K562 (cell line): ENCODE results near the gene ARHGEF40.

Source experiments
- CC2D1A ChIP-seq: fragments of 450-650 bp; IDR thresholded peaks from 2 replicates; pipeline ENCODE4 v1.6.1; 2017; ENCODE audit warnings: mild to moderate bottlenecking
- JUN ChIP-seq, 2 experiments: sonication (generic) in 1 of 2; formaldehyde crosslinking in 1 of 2; IDR thresholded peaks; 2 replicates each; pipeline versions ENCODE4 v1.6.1 to v1.8.0; 2012 to 2022; ENCODE audit warnings: borderline replicate concordance in 2 of 2, mild to moderate bottlenecking in 2 of 2, improper control_type of control experiment in 1 of 2, low read depth in 1 of 2, low read length in 1 of 2, missing genetic modification reagents in 1 of 2
- MAFF ChIP-seq: IDR thresholded peaks from 2 replicates; pipeline ENCODE4 v1.6.1; 2012; ENCODE audit warnings: low read length, improper control_type of control experiment
- PHF8 ChIP-seq: fragments of 200-600 bp; sonication (generic); IDR thresholded peaks from 2 replicates; pipeline ENCODE4 v1.6.1; 2012; ENCODE audit warnings: mixed run types, mild to moderate bottlenecking, inconsistent platforms, low read length, moderate library complexity, borderline replicate concordance
- POLR3G ChIP-seq: IDR thresholded peaks from 2 replicates; pipeline ENCODE4 v1.6.1; 2011; ENCODE audit not compliant: insufficient read length, insufficient replicate concordance; ENCODE audit errors: extremely low read depth
- ZNF274 ChIP-seq: IDR thresholded peaks from 2 replicates; pipeline ENCODE4 v1.6.1; 2011; ENCODE audit warnings: low read depth, mild to moderate bottlenecking, low read length, moderate library complexity, borderline replicate concordance
- TF ChIP-seq, protein P1 (sequence below): fragments of 450-650 bp; IDR thresholded peaks from 2 replicates; pipeline ENCODE4 v1.6.1; 2014; ENCODE audit warnings: low read depth, mild to moderate bottlenecking, moderate library complexity, borderline replicate concordance
- TF ChIP-seq, protein P2 (sequence below): sonication (generic); formaldehyde crosslinking; IDR thresholded peaks from 2 replicates; pipeline ENCODE4 v1.9.0; 2022; ENCODE audit warnings: mild to moderate bottlenecking, missing genetic modification reagents
- TF ChIP-seq, protein P3 (sequence below), 3 experiments: IDR thresholded peaks in 2 of 3; conservative IDR thresholded peaks in 1 of 3; 2 replicates each; pipeline ENCODE4 v1.5.1; 2011 to 2012; ENCODE audit warnings: low read length in 3 of 3, mild to moderate bottlenecking in 3 of 3, control low read depth in 2 of 3, improper control_type of control experiment in 1 of 3, inconsistent platforms in 1 of 3, low read depth in 1 of 3, mixed read lengths in 1 of 3, moderate library complexity in 1 of 3; ENCODE audit not compliant: insufficient read depth in 2 of 3
- TF ChIP-seq, protein P4 (sequence below): sonication (generic); formaldehyde crosslinking; IDR thresholded peaks from 2 replicates; pipeline ENCODE4 v1.8.1; 2023; ENCODE audit warnings: mild to moderate bottlenecking, missing genetic modification reagents

DNA sequence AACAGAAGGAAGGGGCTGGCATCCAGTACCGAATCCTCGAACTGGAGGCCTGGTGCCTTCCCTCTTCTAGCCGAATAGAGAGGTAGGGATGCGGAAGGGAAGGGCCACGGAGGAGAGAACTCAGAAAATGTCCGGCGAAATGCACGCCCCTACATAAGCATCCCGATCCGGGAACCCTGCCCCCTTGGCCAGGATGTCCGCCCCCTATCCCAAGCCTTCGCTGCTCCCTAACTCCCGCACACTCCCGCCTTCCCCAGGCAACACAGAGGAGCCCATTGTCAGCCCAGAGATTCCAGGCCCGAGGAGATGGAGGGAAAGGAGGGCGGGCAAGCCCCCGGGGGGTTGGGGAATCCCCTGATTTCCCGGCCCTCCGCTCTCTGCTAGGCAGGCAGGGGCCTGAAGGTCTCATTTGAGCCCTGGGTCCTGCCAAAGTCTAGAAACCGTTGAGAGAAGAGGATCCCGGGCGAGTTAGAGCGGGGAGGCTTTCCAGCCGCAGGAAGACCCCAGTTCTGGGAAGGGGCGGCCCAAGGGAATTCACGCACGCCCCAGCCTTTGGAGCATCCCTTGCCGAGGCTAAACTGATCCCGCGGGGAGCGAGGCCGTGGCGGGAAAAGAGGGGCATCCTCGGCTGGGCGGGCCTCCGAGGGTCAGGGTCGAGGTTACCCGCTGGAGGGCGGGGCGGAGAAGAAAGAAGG is 569 bp upstream of the ARHGEF40 start:
- TF ChIP-seq POLR3G = no peak
- TF ChIP-seq CC2D1A = no peak
- TF ChIP-seq JUN (IDR thresholded peaks at IDR 0.05; ENCODE audit: borderline replicate concordance, low read depth, low read length) = no peak
- TF ChIP-seq JUN (CRISPR knock-in tag; IDR thresholded peaks at IDR 0.05; ENCODE audit: borderline replicate concordance) = no peak
- TF ChIP-seq ZNF274 = no peak
- no peak for TF ChIP-seq PHF8
- TF ChIP-seq, protein P1, sequence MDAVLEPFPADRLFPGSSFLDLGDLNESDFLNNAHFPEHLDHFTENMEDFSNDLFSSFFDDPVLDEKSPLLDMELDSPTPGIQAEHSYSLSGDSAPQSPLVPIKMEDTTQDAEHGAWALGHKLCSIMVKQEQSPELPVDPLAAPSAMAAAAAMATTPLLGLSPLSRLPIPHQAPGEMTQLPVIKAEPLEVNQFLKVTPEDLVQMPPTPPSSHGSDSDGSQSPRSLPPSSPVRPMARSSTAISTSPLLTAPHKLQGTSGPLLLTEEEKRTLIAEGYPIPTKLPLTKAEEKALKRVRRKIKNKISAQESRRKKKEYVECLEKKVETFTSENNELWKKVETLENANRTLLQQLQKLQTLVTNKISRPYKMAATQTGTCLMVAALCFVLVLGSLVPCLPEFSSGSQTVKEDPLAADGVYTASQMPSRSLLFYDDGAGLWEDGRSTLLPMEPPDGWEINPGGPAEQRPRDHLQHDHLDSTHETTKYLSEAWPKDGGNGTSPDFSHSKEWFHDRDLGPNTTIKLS = no peak
- TF ChIP-seq MAFF = no peak
- TF ChIP-seq, protein P2, sequence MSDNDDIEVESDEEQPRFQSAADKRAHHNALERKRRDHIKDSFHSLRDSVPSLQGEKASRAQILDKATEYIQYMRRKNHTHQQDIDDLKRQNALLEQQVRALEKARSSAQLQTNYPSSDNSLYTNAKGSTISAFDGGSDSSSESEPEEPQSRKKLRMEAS = no peak
- TF ChIP-seq, protein P3, sequence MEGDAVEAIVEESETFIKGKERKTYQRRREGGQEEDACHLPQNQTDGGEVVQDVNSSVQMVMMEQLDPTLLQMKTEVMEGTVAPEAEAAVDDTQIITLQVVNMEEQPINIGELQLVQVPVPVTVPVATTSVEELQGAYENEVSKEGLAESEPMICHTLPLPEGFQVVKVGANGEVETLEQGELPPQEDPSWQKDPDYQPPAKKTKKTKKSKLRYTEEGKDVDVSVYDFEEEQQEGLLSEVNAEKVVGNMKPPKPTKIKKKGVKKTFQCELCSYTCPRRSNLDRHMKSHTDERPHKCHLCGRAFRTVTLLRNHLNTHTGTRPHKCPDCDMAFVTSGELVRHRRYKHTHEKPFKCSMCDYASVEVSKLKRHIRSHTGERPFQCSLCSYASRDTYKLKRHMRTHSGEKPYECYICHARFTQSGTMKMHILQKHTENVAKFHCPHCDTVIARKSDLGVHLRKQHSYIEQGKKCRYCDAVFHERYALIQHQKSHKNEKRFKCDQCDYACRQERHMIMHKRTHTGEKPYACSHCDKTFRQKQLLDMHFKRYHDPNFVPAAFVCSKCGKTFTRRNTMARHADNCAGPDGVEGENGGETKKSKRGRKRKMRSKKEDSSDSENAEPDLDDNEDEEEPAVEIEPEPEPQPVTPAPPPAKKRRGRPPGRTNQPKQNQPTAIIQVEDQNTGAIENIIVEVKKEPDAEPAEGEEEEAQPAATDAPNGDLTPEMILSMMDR (IDR thresholded peaks at IDR 0.05 in 2 of 3, conservative IDR thresholded peaks at IDR 0.05 in 1 of 3; ENCODE audit: insufficient read depth in 2 of 3, low read depth in 1 of 3, low read length in 3 of 3) = no peak
- TF ChIP-seq, protein P4, sequence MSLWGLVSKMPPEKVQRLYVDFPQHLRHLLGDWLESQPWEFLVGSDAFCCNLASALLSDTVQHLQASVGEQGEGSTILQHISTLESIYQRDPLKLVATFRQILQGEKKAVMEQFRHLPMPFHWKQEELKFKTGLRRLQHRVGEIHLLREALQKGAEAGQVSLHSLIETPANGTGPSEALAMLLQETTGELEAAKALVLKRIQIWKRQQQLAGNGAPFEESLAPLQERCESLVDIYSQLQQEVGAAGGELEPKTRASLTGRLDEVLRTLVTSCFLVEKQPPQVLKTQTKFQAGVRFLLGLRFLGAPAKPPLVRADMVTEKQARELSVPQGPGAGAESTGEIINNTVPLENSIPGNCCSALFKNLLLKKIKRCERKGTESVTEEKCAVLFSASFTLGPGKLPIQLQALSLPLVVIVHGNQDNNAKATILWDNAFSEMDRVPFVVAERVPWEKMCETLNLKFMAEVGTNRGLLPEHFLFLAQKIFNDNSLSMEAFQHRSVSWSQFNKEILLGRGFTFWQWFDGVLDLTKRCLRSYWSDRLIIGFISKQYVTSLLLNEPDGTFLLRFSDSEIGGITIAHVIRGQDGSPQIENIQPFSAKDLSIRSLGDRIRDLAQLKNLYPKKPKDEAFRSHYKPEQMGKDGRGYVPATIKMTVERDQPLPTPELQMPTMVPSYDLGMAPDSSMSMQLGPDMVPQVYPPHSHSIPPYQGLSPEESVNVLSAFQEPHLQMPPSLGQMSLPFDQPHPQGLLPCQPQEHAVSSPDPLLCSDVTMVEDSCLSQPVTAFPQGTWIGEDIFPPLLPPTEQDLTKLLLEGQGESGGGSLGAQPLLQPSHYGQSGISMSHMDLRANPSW = no peak
